ENCODE measurements around the gene ELAC1. TPM values are rescaled to one million over a fixed set of nuclear protein-coding genes. Genes with fewer than 3 reads are reported as not detected.

ELAC1 gene
- total RNA-seq, 1 experiment from 2014 or later: 4.0 TPM

GRCh38 chr18:50973367-50974126 lies 5.7 kb downstream of the ELAC1 start (continued):
- TF ChIP-seq ZMAT4 (CRISPR knock-in tag; IDR thresholded peaks at IDR 0.05): no peak
- no peak for TF ChIP-seq JAZF1 (CRISPR knock-in tag; IDR thresholded peaks at IDR 0.05)
- TF ChIP-seq ZNF263 (CRISPR knock-in tag; IDR thresholded peaks at IDR 0.05; ENCODE audit: low read depth): no peak
- TF ChIP-seq NFATC4 (CRISPR knock-in tag; IDR thresholded peaks at IDR 0.05): no peak
- no peak for TF ChIP-seq FOXK1 (CRISPR knock-in tag; IDR thresholded peaks at IDR 0.05)
- no peak for TF ChIP-seq SMAD4 (CRISPR knock-in tag; IDR thresholded peaks at IDR 0.05)
- no peak for TF ChIP-seq TP53 (CRISPR knock-in tag; IDR thresholded peaks at IDR 0.05)
- no peak for TF ChIP-seq NFE2L1 (CRISPR knock-in tag; IDR thresholded peaks at IDR 0.05)

- H3K9me3 Mint-ChIP-seq: peaks cover 34% of the 10 kb centered on the region
- CTCF ChIA-PET: no interaction called here
These were observed 9.4 kb downstream of the ELAC1 start for GRCh38 chr18:50977037-50977760.

GRCh38 chr18:50981381-50981780 lies 13.5 kb downstream of the ELAC1 start:
- POLR2A ChIA-PET: no interaction called here
- H3K36me3 Mint-ChIP-seq: peaks cover 31% of the 10 kb centered on the region
- DNase-seq (ENCODE audit: low spot score) (no peak), ATAC-seq (no peak)
- CTCF ChIA-PET: no interaction called here
- peaks cover 4% of the 10 kb centered on the region for H3K4me1 Mint-ChIP-seq
- no peak overlapping the region for H3K4me3 Mint-ChIP-seq
- H3K9me3 Mint-ChIP-seq: peaks cover 25% of the 10 kb centered on the region
- H3K27ac Mint-ChIP-seq: no peak overlapping the region; the same call in 1 of the 2 replicates
- H3K27me3 Mint-ChIP-seq (ENCODE audit: low read depth): 0 out of 2 replicates have a peak, but pooled peaks cover 3% of the 10 kb centered on the region
- no peak for TF ChIP-seq ZNF317 (CRISPR knock-in tag; IDR thresholded peaks at IDR 0.05; ENCODE audit: borderline replicate concordance, low read depth)
- TF ChIP-seq ZNF423 (CRISPR knock-in tag; IDR thresholded peaks at IDR 0.05): no peak
- TF ChIP-seq CTCF (IDR thresholded peaks at IDR 0.05): no peak
- TF ChIP-seq GTF2I (CRISPR knock-in tag; conservative IDR thresholded peaks at IDR 0.05): no peak
- TF ChIP-seq SP1 (CRISPR knock-in tag; conservative IDR thresholded peaks at IDR 0.05): no peak
- TF ChIP-seq SMAD3 (CRISPR knock-in tag; IDR thresholded peaks at IDR 0.05; ENCODE audit: borderline replicate concordance): no peak
- no peak for TF ChIP-seq SOX15 (CRISPR knock-in tag; IDR thresholded peaks at IDR 0.05)
- TF ChIP-seq CREB1 (CRISPR knock-in tag; IDR thresholded peaks at IDR 0.05): no peak
- no peak for TF ChIP-seq SMAD4 (CRISPR knock-in tag; IDR thresholded peaks at IDR 0.05)
- no peak for TF ChIP-seq ATF1 (CRISPR knock-in tag; IDR thresholded peaks at IDR 0.05)
- TF ChIP-seq EMX1 (CRISPR knock-in tag; IDR thresholded peaks at IDR 0.05): no peak

More at GRCh38 chr18:50977037-50977760, 9.4 kb downstream of the ELAC1 start:
- Mint-ChIP-seq H3K36me3 (peaks cover 40% of the 10 kb centered on the region), H3K27me3 (ENCODE audit: low read depth) (peaks cover 5% of the 10 kb centered on the region; the same call in 1 of the 2 replicates), H3K4me3 (no peak overlapping the region), H3K4me1 (no peaks in the 10 kb centered on the region), H3K27ac (no peak overlapping the region)
- DNase-seq (ENCODE audit: low spot score): no peak
- no peak for ATAC-seq
- POLR2A ChIA-PET: no interaction called here
- TF ChIP-seq NR3C1 (CRISPR knock-in tag; conservative IDR thresholded peaks at IDR 0.05; ENCODE audit: low read depth) (no peak), ZNF512 (CRISPR knock-in tag; IDR thresholded peaks at IDR 0.05; ENCODE audit: borderline replicate concordance) (no peak), AR (CRISPR knock-in tag; IDR thresholded peaks at IDR 0.05) (no peak), ZNF317 (CRISPR knock-in tag; IDR thresholded peaks at IDR 0.05; ENCODE audit: borderline replicate concordance, low read depth) (peak; percentile 77), SMAD4 (CRISPR knock-in tag; IDR thresholded peaks at IDR 0.05) (no peak), ATF1 (CRISPR knock-in tag; IDR thresholded peaks at IDR 0.05) (no peak), ELF4 (CRISPR knock-in tag; IDR thresholded peaks at IDR 0.05; ENCODE audit: low read depth) (no peak)
